Muscle of leg (tissue), 11 donors: Measurements from ENCODE around the gene ITSN1. TPM values are rescaled to one million over a fixed set of nuclear protein-coding genes. Genes with fewer than 3 reads are reported as not detected.
A peak's percentile ranks its signal among the peaks of the same experiment; 100 is the strongest.
"Not testable (repeated sequence)": the region's sequence is repeated elsewhere in the genome, so short reads cannot be mapped to it uniquely, and the experiment has no call there.

Experiments used
- DNase-seq: peaks from one replicate; pipeline ENCODE4 v3.0.0; 2013
- H3K27ac ChIP-seq: one replicate; pipeline ENCODE4 v1.5.1; 2013; ENCODE audit warnings: mild to moderate bottlenecking, low read length, control low read depth
- H3K27me3 ChIP-seq: one replicate; pipeline ENCODE4 v1.6.1; 2013; ENCODE audit warnings: low read length; ENCODE audit not compliant: control insufficient read depth, insufficient read depth
- H3K36me3 ChIP-seq: one replicate; pipeline ENCODE4 v1.6.1; 2013; ENCODE audit warnings: low read length; ENCODE audit not compliant: control insufficient read depth, insufficient read depth
- H3K4me1 ChIP-seq: one replicate; pipeline ENCODE4 v1.6.1; 2013; ENCODE audit warnings: low read length; ENCODE audit not compliant: control insufficient read depth, insufficient read depth
- H3K4me3 ChIP-seq: one replicate; pipeline ENCODE4 v1.5.1; 2013; ENCODE audit warnings: low read length, control low read depth
- H3K9me3 ChIP-seq: replicated peaks from 2 replicates; pipeline ENCODE4 v1.6.1; 2013; ENCODE audit warnings: low read depth, low read length; ENCODE audit not compliant: control insufficient read depth
- WGBS: methylation state at CpG from one replicate; pipeline ENCODE4 v1.1.5; 2013; ENCODE audit warnings: missing lambda C conversion rate; ENCODE audit not compliant: insufficient coverage; 5-methylcytosine and 5-hydroxymethylcytosine counted together
- polyA plus RNA-seq, 8 donors: library from polyadenylated mRNA; unstranded; fragments of 120-200 nt; gene quantifications; one replicate each; pipeline versions ENCODE4 v1.2.1 to v1.2.3, GENCODE V29; 2013; ENCODE audit warnings: inconsistent platforms in 1 of 8, low replicate concordance in 1 of 8; ENCODE audit not compliant: insufficient read length in 8 of 8, insufficient read depth in 1 of 8
- total RNA-seq: library from RNA; stranded (reverse); fragments of 120-200 nt; gene quantifications from one replicate; pipeline ENCODE4 v1.2.4, GENCODE V29; 2013

Gene ITSN1
- total and polyA plus RNA-seq, 9 donors, result 26.1 to 42.6 (median 32.1) TPM

DNA sequence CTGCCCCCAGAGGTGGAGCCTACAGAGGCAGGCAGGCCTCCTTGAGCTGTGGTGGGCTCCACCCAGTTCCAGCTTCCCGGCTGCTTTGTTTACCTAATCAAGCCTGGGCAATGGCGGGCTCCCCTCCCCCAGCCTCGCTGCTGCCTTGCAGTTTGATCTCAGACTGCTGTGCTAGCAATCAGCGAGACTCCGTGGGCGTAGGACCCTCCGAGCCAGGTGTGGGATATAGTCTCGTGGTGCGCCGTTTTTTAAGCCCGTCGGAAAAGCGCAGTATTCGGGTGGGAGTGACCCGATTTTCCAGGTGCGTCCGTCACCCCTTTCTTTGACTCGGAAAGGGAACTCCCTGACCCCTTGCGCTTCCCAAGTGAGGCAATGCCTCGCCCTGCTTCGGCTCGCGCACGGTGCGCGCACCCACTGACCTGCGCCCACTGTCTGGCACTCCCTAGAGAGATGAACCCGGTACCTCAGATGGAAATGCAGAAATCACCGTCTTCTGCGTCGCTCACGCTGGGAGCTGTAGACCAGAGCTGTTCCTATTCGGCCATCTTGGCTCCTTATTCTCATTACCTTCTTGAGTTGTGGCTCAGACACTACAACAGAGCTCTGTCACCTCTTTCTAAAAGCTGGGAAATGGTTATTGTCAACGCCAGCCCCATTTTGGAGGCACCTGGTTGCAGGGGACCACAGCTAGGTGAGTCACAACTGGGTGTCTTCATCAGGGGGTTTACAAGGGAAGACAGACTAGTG lies 288.9 kb downstream of the ITSN1 start:
- not testable (repeated sequence) for H3K4me1 ChIP-seq, H3K27me3 ChIP-seq, DNase-seq, H3K36me3 ChIP-seq, H3K9me3 ChIP-seq
- Histone ChIP-seq H3K27ac (peak overlapping the region; percentile 25), H3K4me3 (peak overlapping the region; percentile 24)
- 80% methylated on average over 1 of the region's 34 CpGs for WGBS

DNA sequence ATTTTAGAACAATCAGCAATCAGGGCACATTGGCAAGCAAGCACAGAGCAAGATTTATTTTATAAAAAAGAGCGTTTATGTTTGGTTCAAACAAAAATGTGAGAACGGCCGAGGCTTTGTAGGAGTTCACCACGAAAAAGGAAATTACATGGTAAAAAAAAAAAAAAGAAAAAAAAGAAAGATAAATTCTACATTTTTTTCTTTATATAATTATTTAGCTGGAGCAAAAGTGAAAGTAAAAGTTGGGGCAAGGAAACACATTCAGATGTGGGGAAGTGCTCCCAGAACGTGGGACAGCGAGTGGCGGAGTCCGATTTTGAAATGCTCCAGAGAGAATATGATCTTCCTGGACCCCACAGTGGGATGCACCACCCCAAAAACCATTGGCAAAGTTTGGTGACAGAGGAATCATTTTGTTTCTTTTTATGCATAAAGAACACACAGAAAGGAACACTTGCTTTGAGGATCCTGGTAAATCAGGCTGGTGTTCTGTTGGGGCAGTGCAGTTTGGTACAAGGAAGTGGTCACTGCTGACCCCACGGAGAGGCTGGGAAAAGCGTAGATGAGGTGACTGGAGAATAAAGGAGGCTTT lies 289.6 kb downstream of the ITSN1 start:
- Histone ChIP-seq H3K27ac (peak overlapping the region; percentile 25), H3K4me1 (peaks cover 4% of the 10 kb centered on the region), H3K36me3 (no peaks in the 10 kb centered on the region), H3K27me3 (no peaks in the 10 kb centered on the region), H3K9me3 (no peaks in the 10 kb centered on the region), H3K4me3 (peak overlapping the region; percentile 24)
- DNase-seq, result peak; percentile 48
- WGBS, result 68% methylated on average over 6 of the region's 10 CpGs

DNA sequence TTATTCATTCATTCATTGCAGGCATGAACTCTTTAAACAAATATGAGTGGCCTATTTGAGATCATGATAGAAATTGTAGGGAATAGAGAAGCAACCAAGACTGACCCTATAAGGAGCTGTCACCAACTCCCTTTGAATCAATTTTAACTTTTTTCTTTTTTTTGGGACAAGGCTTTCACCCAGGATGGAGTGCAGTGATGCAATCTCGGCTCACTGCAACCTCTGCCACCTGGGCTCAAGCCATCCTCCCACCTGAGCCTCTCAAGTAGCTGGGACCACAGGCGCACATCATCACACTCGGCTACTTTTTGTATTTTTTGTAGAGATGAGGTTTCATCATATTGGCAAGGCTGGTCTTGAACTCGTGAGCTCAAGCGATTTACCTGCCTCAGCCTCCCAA lies 290.4 kb downstream of the ITSN1 start:
- no CpG with 5 or more reads among the region's 5 CpGs for WGBS
- Histone ChIP-seq H3K4me1 (peaks cover 4% of the 10 kb centered on the region), H3K9me3 (no peaks in the 10 kb centered on the region), H3K4me3 (no peak overlapping the region), H3K36me3 (no peaks in the 10 kb centered on the region), H3K27me3 (no peaks in the 10 kb centered on the region), H3K27ac (no peak overlapping the region)
- no peak for DNase-seq

DNA sequence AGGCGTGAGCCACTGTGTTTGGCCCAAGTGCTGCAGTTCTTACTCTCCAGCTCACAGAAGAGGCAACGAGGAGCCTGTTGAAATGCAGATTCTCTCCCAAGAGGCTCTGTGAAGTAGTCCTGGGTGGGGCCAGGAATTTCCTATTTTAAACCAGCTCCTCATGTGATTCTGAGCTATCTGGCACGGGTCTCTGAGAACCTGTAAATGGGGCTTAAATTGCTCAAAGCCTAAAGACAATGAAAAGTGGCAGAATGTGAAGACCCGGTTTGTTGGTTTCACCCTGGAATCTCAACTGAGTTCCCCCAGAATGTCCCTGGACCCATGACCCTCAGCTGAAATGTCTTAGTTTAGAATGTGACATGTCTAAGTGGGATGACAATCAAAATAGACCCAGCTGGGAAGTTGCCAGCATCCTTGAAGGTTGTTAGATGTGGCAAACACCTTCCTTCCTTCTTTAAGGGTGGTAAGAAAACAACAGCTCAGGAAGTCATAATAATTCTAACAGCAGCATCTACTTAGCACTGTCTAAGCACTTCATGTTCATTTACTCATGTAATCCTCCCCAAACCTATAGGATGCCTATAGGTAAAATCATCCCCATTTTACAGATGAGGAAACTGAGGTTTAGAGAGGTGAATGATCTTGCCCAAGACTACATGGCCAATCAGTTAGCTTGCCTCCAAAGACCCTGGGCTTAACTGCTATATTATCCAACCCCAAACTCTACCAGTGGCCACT lies 294.2 kb downstream of the ITSN1 start:
- no peak for DNase-seq
- Histone ChIP-seq H3K4me1 (peaks cover 8% of the 10 kb centered on the region), H3K36me3 (no peaks in the 10 kb centered on the region), H3K27ac (no peak overlapping the region), H3K4me3 (no peak overlapping the region), H3K27me3 (no peaks in the 10 kb centered on the region), H3K9me3 (no peaks in the 10 kb centered on the region)
- WGBS, result 0% methylated on average over 1 of the region's 4 CpGs

DNA sequence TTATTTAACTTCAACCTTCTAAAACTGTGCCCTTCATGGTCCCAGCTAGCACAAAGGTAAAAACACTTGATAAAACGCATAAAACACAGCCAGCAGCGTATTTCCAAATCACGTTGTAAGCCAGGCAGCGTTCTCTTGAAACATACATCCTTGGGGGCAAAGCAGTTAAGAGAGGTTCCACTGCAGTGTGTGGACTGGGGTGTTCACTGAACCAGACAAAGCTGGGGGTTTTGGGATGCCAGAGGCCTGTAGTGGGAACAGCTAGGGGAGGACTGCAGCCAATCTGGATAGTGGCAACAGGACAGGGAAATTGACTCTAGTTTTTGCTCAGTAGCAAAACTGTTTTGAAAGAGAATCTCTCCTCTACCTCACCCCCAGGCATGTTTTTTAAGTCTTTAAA lies 294.8 kb downstream of the ITSN1 start:
- Histone ChIP-seq H3K4me3 (no peak overlapping the region), H3K4me1 (peaks cover 7% of the 10 kb centered on the region), H3K27me3 (no peaks in the 10 kb centered on the region), H3K9me3 (no peaks in the 10 kb centered on the region), H3K36me3 (no peaks in the 10 kb centered on the region), H3K27ac (no peak overlapping the region)
- DNase-seq, result no peak
- 58% methylated on average over 2 of the region's 4 CpGs for WGBS

DNA sequence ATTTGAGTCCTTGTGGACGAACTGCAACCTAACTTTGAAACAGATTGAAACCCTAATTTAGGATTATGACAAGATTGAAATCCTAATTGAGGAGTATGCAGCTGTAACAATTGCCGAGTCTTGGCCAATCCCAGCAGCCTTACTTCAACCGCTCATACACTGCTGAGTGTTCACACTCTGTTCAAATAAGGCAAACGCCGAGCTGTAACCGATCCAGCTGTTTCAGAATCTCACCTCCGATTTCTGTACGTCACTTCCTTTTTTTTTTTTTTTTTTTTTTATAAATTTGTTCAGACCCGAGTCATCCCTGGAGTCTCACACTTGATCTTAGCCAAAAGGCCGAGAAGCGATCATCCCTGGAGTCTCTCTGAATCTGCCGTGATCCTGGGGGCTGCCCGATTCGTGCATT lies 295.6 kb downstream of the ITSN1 start:
- Histone ChIP-seq H3K36me3 (no peaks in the 10 kb centered on the region), H3K27me3 (no peaks in the 10 kb centered on the region), H3K27ac (no peak overlapping the region), H3K4me1 (peaks cover 7% of the 10 kb centered on the region), H3K9me3 (no peaks in the 10 kb centered on the region), H3K4me3 (no peak overlapping the region)
- no peak for DNase-seq
- WGBS, result 70% methylated on average over 2 of the region's 14 CpGs

DNA sequence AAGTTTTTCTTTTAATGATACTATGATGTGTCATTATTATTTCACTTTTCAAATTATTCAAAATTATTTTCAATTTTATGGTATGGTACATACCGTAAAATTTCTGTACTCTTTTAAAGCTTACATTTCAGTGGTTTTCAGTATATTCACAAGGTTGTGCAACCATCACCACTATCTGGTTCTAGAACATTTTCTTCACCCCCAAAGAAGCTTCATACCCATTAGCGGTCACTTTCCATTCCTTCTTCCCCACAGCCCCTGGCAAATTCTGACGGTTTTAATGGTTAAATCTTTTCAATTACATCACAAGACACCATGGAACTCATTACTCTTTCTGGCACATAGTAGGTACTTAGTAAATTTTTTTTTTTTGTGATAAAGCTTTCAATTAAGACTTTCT lies 296.1 kb downstream of the ITSN1 start:
- no CpG with 5 or more reads among the region's 3 CpGs for WGBS
- Histone ChIP-seq H3K4me3 (no peak overlapping the region), H3K36me3 (no peaks in the 10 kb centered on the region), H3K27me3 (no peaks in the 10 kb centered on the region), H3K4me1 (peaks cover 7% of the 10 kb centered on the region), H3K9me3 (no peaks in the 10 kb centered on the region), H3K27ac (no peak overlapping the region)
- DNase-seq, result no peak

DNA sequence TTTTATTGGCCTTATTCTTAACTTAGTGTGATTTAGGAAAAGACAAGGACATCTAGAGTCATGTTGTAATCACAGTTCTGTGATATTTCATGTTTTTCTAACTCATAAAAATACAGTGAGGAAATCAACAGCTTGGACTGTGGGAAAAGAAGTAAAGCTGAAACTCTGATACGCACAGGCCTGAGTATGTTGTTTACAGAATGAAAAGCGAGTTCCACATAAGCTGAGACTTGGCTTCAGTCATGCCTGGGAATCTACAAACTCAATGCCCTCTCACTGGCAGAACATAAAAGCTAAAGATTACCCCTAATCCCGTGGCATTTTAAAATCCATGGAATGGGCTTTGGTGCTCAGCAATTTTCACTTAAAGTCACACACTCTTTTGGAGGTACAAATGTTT lies 296.9 kb downstream of the ITSN1 start:
- H3K4me3 ChIP-seq, result no peak overlapping the region
- no peak overlapping the region for H3K27ac ChIP-seq

DNA sequence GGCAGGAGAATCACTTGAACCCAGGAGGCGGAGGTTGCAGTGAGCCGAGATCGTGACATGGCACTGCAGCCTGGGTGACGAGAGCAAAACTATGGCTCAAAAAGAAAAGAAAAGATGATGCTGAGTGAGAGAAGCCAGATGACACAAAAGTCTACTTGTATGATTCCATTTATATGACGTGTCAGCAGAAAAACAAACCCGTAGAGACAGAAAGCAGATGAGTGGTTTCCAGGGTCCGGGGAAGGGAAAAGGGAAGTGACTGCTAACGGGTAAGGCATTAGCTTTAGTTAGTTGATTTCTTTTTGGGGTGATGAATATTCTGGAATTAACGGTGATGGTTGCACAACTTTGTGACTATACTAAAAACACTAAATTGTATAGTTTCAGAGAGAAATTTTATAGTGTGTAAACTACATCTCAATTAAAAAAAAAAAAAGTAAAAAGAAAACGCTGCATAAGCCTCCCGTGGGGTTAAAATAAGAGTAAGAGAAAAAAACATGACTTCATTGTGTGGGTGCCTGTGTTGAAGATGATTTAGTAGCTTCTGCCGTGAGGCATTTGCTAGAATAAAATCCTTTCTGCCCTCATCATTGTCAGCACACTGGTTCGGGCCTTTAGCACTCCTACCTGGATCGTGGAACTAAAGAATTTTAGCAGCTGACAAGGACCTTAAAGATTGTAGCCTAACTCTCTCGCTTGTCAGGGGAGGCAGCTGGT lies 298.0 kb downstream of the ITSN1 start:
- WGBS, result 67% methylated on average over 8 of the region's 15 CpGs
- H3K9me3 ChIP-seq, result no peaks in the 10 kb centered on the region
- no peak overlapping the region for H3K27ac ChIP-seq
- no peaks in the 10 kb centered on the region for H3K36me3 ChIP-seq
- DNase-seq, result peak; percentile 59
- peaks cover 7% of the 10 kb centered on the region for H3K4me1 ChIP-seq
- no peak overlapping the region for H3K4me3 ChIP-seq
- H3K27me3 ChIP-seq, result no peaks in the 10 kb centered on the region

More for the DNA sequence above, 296.9 kb downstream of the ITSN1 start:
- WGBS, result 83% methylated on average over 1 of the region's 3 CpGs
- Histone ChIP-seq H3K36me3 (no peaks in the 10 kb centered on the region), H3K27me3 (no peaks in the 10 kb centered on the region), H3K4me1 (peaks cover 7% of the 10 kb centered on the region), H3K9me3 (no peaks in the 10 kb centered on the region)
- DNase-seq, result peak; percentile 36

DNA sequence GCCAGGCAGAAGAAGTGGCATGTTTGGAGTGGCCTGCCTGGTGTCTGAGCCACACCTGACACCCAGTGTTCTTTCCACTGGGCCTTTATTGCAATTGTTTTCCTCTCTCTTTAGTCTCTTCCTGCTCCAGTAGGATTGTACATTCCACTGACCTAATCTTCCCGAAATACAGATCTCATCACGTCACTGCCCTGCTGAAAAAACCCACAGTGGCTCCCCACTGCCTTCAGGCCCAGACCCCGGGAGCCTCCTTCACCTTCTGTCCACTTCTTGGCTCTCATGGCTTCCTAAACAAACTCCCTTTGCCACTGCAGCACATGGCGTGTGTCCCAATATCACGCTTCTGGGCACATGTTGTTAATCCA lies 298.6 kb downstream of the ITSN1 start:
- H3K27ac ChIP-seq, result no peak overlapping the region

More for the DNA sequence above, 298.6 kb downstream of the ITSN1 start:
- WGBS, result 22% methylated on average over 3 of the region's 5 CpGs
- DNase-seq, result no peak
- H3K4me3 ChIP-seq, result no peak overlapping the region
- H3K36me3 ChIP-seq, result no peaks in the 10 kb centered on the region
- H3K4me1 ChIP-seq, result peaks cover 7% of the 10 kb centered on the region
- no peaks in the 10 kb centered on the region for H3K27me3 ChIP-seq
- no peaks in the 10 kb centered on the region for H3K9me3 ChIP-seq
